ENCODE measurements around the gene ST8SIA2. TPM values are rescaled to one million over a fixed set of nuclear protein-coding genes. Genes with fewer than 3 reads are reported as not detected.

ST8SIA2 gene
- total RNA-seq, 1 donor from 2014 or later = not detected

DNA sequence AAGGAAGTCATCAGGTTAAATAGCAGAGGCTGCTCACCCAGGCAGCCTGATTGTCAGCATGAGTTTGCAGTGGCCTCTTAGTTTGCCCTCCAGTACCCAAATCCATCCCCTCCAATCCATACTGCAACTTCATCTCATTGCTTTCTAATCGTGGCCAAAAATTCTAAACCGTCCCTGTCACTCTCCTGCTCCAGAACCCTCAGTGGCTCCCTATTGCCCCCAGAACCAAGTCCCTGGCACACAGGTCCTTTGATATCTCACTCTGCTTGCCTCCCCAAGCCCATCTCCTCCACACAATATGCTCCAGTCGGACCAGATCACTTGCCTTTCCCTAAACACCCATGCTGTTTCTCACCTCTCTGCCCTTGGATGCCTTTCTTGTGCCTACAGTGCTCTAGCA, 49.7 kb downstream of the ST8SIA2 start:
- TF ChIP-seq CTCF (IDR thresholded peaks at IDR 0.05) = no peak
- intact Hi-C loops (cut with DNase I) = no loop called here
- DNase-seq (ENCODE audit: low spot score in 2 of 2) = peak in 1 of 2 donors; percentile 24

DNA sequence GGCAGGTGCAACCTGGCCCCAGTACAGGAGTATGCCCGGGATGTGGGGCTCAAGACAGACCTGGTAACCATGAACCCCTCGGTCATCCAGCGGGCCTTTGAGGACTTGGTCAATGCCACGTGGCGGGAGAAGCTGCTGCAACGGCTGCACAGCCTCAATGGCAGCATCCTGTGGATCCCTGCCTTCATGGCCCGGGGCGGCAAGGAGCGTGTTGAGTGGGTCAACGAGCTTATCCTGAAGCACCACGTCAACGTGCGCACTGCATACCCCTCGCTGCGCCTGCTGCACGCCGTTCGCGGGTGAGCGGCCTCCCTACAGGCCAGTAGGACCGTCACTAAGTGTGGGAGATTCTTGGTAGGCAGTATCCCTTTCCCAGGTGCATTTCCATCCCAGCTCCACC, 51.0 kb downstream of the ST8SIA2 start:
- no peak for TF ChIP-seq CTCF (IDR thresholded peaks at IDR 0.05)
- Histone ChIP-seq H3K4me3 (no peak overlapping the region), H3K27me3 (no peaks in the 10 kb centered on the region), H3K27ac (no peak overlapping the region), H3K36me3 (no peaks in the 10 kb centered on the region), H3K4me1 (no peaks in the 10 kb centered on the region), H3K9me3 (no peaks in the 10 kb centered on the region)
- no peak for DNase-seq (ENCODE audit: low spot score in 2 of 2)
- intact Hi-C loops (cut with DNase I) = no loop called here

More for the DNA sequence above, 49.7 kb downstream of the ST8SIA2 start:
- no peaks in the 10 kb centered on the region for H3K9me3 ChIP-seq
- no peak overlapping the region for H3K4me3 ChIP-seq
- H3K36me3 ChIP-seq = no peaks in the 10 kb centered on the region
- no peaks in the 10 kb centered on the region for H3K4me1 ChIP-seq
- H3K27me3 ChIP-seq = no peaks in the 10 kb centered on the region
- H3K27ac ChIP-seq = no peak overlapping the region

DNA sequence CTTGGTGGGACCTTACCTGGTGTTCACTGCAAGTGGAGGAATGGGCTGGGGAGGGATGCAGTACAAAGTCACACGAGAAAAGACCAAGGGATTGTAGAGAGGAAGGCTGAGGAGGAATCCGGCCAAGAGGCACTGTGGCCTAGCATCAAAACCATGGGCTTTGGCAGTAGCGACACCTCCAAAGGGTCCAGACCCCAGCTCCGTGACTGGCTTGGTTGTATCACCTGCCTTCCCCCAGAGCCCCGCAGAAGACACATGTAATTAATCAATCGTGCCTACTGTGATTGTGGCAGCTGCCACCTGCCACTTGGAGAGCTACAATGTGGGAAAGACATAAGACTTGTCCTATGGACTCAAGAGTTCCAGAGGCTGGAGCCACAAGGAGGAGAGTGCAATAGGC, 54.7 kb downstream of the ST8SIA2 start:
- no peaks in the 10 kb centered on the region for H3K27me3 ChIP-seq
- no peak overlapping the region for H3K4me3 ChIP-seq
- no peaks in the 10 kb centered on the region for H3K9me3 ChIP-seq
- no peak for TF ChIP-seq CTCF (IDR thresholded peaks at IDR 0.05)
- no peak overlapping the region for H3K27ac ChIP-seq
- no peaks in the 10 kb centered on the region for H3K36me3 ChIP-seq
- H3K4me1 ChIP-seq = no peaks in the 10 kb centered on the region
- intact Hi-C loops (cut with DNase I) = no loop called here
- DNase-seq (ENCODE audit: low spot score in 2 of 2) = no peak

DNA sequence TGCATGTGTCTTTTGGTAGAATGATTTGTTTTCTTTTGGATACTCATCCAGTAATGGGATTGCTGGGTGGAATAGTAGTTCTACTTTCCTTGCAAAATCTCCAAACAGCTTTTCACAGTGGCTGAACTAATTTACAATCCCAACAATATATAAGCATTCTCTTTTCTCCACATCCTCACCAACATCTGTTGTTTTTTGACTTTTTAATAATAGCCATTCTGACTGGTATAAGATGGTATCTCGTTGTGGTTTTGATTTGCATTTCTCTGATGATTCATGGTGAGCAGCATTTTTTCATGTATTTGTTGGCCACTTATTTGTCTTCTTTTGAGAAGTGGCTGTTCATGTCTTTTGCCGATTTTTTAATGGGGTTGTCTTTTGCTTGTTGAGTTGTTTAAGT, 55.8 kb downstream of the ST8SIA2 start:
- H3K4me1 ChIP-seq = no peaks in the 10 kb centered on the region

DNA sequence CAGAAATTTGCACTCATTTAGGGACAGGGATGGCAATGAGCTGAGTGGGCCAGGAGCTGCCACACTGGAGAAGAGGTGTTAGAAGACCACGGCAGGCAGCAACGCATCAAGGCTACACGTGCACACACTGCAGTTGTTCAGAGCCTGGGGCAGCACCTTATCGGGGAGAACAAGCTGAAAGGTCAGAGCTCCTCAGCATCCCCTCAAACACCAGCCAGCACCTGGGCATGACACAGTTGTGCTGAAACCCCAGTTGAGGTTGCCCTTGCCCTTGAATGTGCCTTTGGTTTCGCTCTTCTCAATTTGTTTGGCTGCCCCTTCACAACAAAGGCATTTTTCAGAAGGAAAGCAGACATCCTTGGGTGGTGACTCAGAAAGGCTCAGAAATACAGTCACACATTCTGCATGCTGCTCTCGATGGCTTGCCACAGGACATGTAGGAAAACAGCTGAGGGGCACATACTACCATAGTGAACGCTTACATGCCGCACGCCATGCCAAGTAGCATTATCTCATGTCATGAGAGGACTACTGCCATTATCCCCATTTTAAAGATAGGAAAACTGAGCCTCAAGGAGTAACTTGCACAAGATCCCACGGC, 57.6 kb downstream of the ST8SIA2 start:
- Histone ChIP-seq H3K36me3 (no peaks in the 10 kb centered on the region), H3K27ac (no peak overlapping the region), H3K27me3 (no peaks in the 10 kb centered on the region), H3K9me3 (no peaks in the 10 kb centered on the region), H3K4me3 (no peak overlapping the region), H3K4me1 (no peaks in the 10 kb centered on the region)
- no peak for TF ChIP-seq CTCF (IDR thresholded peaks at IDR 0.05)
- no peak for DNase-seq (ENCODE audit: low spot score in 2 of 2)
- intact Hi-C loops (cut with DNase I) = no loop called here

More for the DNA sequence above, 55.8 kb downstream of the ST8SIA2 start:
- Histone ChIP-seq H3K27ac (no peak overlapping the region), H3K36me3 (no peaks in the 10 kb centered on the region), H3K9me3 (no peaks in the 10 kb centered on the region), H3K4me3 (no peak overlapping the region), H3K27me3 (no peaks in the 10 kb centered on the region)
- intact Hi-C loops (cut with DNase I) = no loop called here
- no peak for TF ChIP-seq CTCF (IDR thresholded peaks at IDR 0.05)
- no peak for DNase-seq (ENCODE audit: low spot score in 2 of 2)

DNA sequence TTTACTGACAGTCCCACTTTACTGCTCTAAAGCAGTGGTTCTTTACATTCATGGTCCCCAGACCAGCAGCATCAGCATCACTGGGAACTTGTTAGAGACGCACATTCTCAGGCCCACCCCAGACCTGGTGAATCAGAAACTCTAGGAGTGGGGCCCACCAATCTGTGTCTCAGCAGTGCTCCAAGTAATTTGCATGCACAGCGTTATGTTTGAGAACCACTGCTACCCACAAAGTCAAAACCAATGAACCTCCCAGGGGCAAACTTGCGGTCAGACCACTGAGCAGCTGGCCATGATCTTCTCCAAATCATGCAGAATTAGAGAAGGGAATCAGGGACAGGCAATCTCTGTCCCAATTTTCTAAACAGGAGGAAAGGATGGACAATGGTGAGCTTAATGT, 58.5 kb downstream of the ST8SIA2 start:
- intact Hi-C loops (cut with DNase I) = no loop called here
- DNase-seq (ENCODE audit: low spot score in 2 of 2) = no peak
- H3K27me3 ChIP-seq = no peaks in the 10 kb centered on the region
- no peak overlapping the region for H3K4me3 ChIP-seq
- no peaks in the 10 kb centered on the region for H3K36me3 ChIP-seq
- no peaks in the 10 kb centered on the region for H3K9me3 ChIP-seq
- no peak overlapping the region for H3K27ac ChIP-seq
- TF ChIP-seq CTCF (IDR thresholded peaks at IDR 0.05) = no peak
- no peaks in the 10 kb centered on the region for H3K4me1 ChIP-seq

Data from ascending aorta (tissue), 2 donors.